GM19043 (cell line): Measurements from ENCODE around the gene CRYBG1.
"Not testable (repeated sequence)": the region's sequence is repeated elsewhere in the genome, so short reads cannot be mapped to it uniquely, and the experiment has no call there.

ENCODE experiments used
- ATAC-seq: cut with Tn5 transposase; IDR thresholded peaks from one replicate; pipeline ENCODE4 v1.9.1; 2021; ENCODE audit warnings: low read depth; ENCODE audit not compliant: unreplicated experiment

CRYBG1 gene

GRCh38 chr6:106572875-106573585 is 212.5 kb downstream of the CRYBG1 start:
- ATAC-seq = no peak

- no peak for ATAC-seq
These were observed 214.4 kb downstream of the CRYBG1 start for GRCh38 chr6:106574741-106575458.

GRCh38 chr6:106579281-106579680 is 218.8 kb downstream of the CRYBG1 start:
- ATAC-seq = no peak

GRCh38 chr6:106581468-106581867 is 221.0 kb downstream of the CRYBG1 start:
- ATAC-seq = no peak

GRCh38 chr6:106586815-106587415 is 226.4 kb downstream of the CRYBG1 start:
- no peak for ATAC-seq

- ATAC-seq = not testable (repeated sequence)
These were observed 228.4 kb downstream of the CRYBG1 start for GRCh38 chr6:106588937-106589336.

- no peak for ATAC-seq
These were observed 230.8 kb downstream of the CRYBG1 start for GRCh38 chr6:106591111-106591825.

- ATAC-seq = no peak
These were observed 238.9 kb downstream of the CRYBG1 start for GRCh38 chr6:106599440-106599839.

GRCh38 chr6:106600329-106600728 is 239.8 kb downstream of the CRYBG1 start:
- ATAC-seq = no peak

GRCh38 chr6:106608080-106608668 is 247.7 kb downstream of the CRYBG1 start:
- no peak for ATAC-seq

GRCh38 chr6:106609699-106610098 is 249.2 kb downstream of the CRYBG1 start:
- ATAC-seq = peak; percentile 52

GRCh38 chr6:106611030-106611429 is 250.5 kb downstream of the CRYBG1 start:
- ATAC-seq = no peak

GRCh38 chr6:106612671-106613416 is 252.3 kb downstream of the CRYBG1 start:
- ATAC-seq = no peak

GRCh38 chr6:106613590-106613989 is 253.1 kb downstream of the CRYBG1 start:
- ATAC-seq = no peak

- ATAC-seq = no peak
These were observed 253.6 kb downstream of the CRYBG1 start for GRCh38 chr6:106614166-106614565.

- ATAC-seq = no peak
These were observed 254.2 kb downstream of the CRYBG1 start for GRCh38 chr6:106614592-106615257.

GRCh38 chr6:106617302-106617701 is 256.8 kb downstream of the CRYBG1 start:
- peak; percentile 83 for ATAC-seq

GRCh38 chr6:106617857-106618256 is 257.3 kb downstream of the CRYBG1 start:
- ATAC-seq = no peak

- no peak for ATAC-seq
These were observed 257.8 kb downstream of the CRYBG1 start for GRCh38 chr6:106618324-106618723.
